Measurements from ENCODE around the gene MRGPRF. TPM values are rescaled to one million over a fixed set of nuclear protein-coding genes. Genes with fewer than 3 reads are reported as not detected.

Gene MRGPRF
- total RNA-seq, 1 experiment from 2014 or later, result not detected

DNA sequence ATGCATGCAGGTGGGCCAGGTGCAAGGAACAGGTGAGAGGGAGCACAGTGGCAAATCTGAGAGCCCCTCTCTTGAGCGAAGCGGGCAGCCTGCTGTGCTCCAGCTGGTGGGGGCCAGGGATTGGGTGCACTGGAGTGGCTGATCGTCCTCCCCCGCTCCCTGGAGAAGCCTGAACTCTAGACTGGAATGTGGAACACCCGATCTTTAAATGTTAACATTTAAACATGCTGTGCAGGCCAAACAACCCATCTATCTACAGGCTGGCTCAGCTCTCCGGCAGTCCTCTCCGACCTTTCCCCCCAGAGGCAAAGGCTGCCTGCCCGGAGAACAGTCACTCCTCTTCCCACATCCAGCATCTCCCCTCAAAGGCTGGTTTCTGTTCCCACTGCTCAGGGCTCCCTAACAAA is 5.1 kb downstream of the MRGPRF start:
- DNase-seq (no peak), ATAC-seq (no peak)
- ChIA-PET CTCF (interaction anchor here (0.6 kb wide), 1 partner anchor 41 kb away, joined by 3 read pairs; the partner anchor contains the start of gene TPCN2), POLR2A (ENCODE audit: unreplicated experiment) (no interaction called here)
- Histone ChIP-seq H3F3A (ENCODE audit: low read length, unreplicated experiment) (no peaks in the 10 kb centered on the region), H3K27ac (ENCODE audit: low read length) (peak overlapping the region; percentile 46), H3K4me1 (ENCODE audit: insufficient read depth, low read length) (peaks cover 29% of the 10 kb centered on the region), H2AFZ (ENCODE audit: low read length) (no peak overlapping the region), H3K36me3 (ENCODE audit: low read depth, low read length) (no peaks in the 10 kb centered on the region), H3K9ac (ENCODE audit: low read length) (no peak overlapping the region), H3K9me2 (replicated peaks; ENCODE audit: low read length) (no peaks in the 10 kb centered on the region), H3K79me2 (ENCODE audit: low read length) (no peaks in the 10 kb centered on the region), H3K4me3 (ENCODE audit: low read length) (no peak overlapping the region), H3K4me2 (ENCODE audit: low read length) (0 out of 2 replicates have a peak overlapping the region, but pooled peaks have one; percentile 38), H3K27me3 (ENCODE audit: low read length) (no peaks in the 10 kb centered on the region), H3K9me3 (ENCODE audit: low read length) (no peaks in the 10 kb centered on the region), H4K20me1 (ENCODE audit: low read length) (no peaks in the 10 kb centered on the region)
- intact Hi-C loops (cut with micrococcal nuclease), result loop anchor here (2.0 kb wide), 1 partner anchor 41 kb away; the partner anchor contains the start of gene TPCN2
- BruUV-seq (replicated peaks), result no TSS peak
- TF ChIP-seq CTCF (conservative IDR thresholded peaks at IDR 0.05; ENCODE audit: low read depth, low read length), result no peak
- no peak for TF ChIP-seq EZH2 (IDR thresholded peaks at IDR 0.05; ENCODE audit: low read length, unreplicated experiment)
- TF ChIP-seq EZH2phosphoT487 (IDR thresholded peaks at IDR 0.05; ENCODE audit: borderline replicate concordance, low read length), result no peak

DNA sequence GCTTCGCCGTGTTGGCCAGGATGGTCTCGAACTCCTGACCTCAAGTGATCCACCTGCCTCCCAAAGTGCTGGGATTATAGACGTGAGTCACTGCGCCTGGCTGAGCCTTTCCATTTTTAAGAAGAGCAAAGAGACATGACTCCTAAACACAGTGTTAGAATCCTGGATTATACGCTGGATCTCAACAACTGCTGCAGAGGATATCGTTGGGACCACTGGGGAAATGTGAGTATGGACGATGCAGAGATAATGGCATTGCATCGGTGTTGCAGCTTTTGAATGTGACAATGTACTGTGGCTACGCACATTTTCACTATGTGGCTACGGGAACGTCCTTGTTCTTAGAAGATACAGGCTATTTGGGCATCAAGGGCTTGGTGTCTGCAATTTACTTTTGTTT is 6.2 kb downstream of the MRGPRF start:
- ChIA-PET CTCF (no interaction called here), POLR2A (ENCODE audit: unreplicated experiment) (no interaction called here)
- TF ChIP-seq EZH2 (IDR thresholded peaks at IDR 0.05; ENCODE audit: low read length, unreplicated experiment) (no peak), CTCF (conservative IDR thresholded peaks at IDR 0.05; ENCODE audit: low read depth, low read length) (no peak), EZH2phosphoT487 (IDR thresholded peaks at IDR 0.05; ENCODE audit: borderline replicate concordance, low read length) (no peak)
- Histone ChIP-seq H3K4me3 (ENCODE audit: low read length) (no peak overlapping the region), H3K9me2 (replicated peaks; ENCODE audit: low read length) (no peaks in the 10 kb centered on the region), H3K36me3 (ENCODE audit: low read depth, low read length) (no peaks in the 10 kb centered on the region), H3K27me3 (ENCODE audit: low read length) (no peaks in the 10 kb centered on the region), H4K20me1 (ENCODE audit: low read length) (no peaks in the 10 kb centered on the region), H3K4me1 (ENCODE audit: insufficient read depth, low read length) (peaks cover 29% of the 10 kb centered on the region), H3F3A (ENCODE audit: low read length, unreplicated experiment) (no peaks in the 10 kb centered on the region), H3K9me3 (ENCODE audit: low read length) (no peaks in the 10 kb centered on the region), H3K27ac (ENCODE audit: low read length) (no peak overlapping the region), H3K4me2 (ENCODE audit: low read length) (no peak overlapping the region), H3K79me2 (ENCODE audit: low read length) (no peaks in the 10 kb centered on the region), H3K9ac (ENCODE audit: low read length) (no peak overlapping the region), H2AFZ (ENCODE audit: low read length) (no peak overlapping the region)
- ATAC-seq, result no peak
- BruUV-seq (replicated peaks), result no TSS peak
- intact Hi-C loops (cut with micrococcal nuclease), result no loop called here
- no peak for DNase-seq

DNA sequence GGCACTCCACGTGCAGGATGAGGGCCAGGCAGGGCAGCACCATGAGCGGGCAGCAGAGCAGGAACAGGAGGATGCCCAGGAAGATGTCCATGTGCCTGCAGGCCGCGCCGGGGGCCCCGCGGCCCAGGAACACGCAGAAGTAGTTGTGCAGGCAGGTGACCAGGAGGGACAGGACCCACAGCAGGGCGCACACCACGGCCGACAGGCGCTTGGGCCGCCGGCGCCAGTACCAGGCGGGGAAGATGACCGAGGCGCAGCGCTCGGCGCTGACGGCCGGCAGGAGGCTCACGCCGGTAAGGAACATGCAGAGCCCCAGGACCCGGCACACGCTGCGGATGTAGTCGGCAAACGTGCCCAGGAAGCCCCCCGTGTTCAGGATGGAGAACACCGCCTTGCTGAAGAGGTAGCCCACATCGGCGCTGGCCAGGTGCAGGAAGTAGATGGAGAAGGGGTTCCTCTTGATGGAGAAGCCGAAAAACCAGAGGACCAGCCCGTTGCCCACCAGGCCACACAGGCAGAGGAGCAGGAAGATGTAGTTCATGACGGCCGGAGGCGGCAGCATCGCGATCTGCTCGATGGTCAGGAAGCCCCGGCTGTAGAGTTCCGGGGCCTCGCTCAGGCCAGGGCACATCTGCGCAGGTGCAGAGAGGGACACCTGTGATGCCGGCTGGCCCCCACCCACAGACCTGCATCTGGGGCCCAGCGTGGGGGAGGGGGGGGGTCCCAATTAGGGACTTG is 7.2 kb downstream of the MRGPRF start:
- intact Hi-C loops (cut with micrococcal nuclease), result no loop called here
- Histone ChIP-seq H3K4me3 (ENCODE audit: low read length) (no peak overlapping the region), H3K4me2 (ENCODE audit: low read length) (no peak overlapping the region), H3F3A (ENCODE audit: low read length, unreplicated experiment) (no peaks in the 10 kb centered on the region), H3K4me1 (ENCODE audit: insufficient read depth, low read length) (peaks cover 29% of the 10 kb centered on the region), H3K9ac (ENCODE audit: low read length) (no peak overlapping the region), H4K20me1 (ENCODE audit: low read length) (no peaks in the 10 kb centered on the region), H3K79me2 (ENCODE audit: low read length) (no peaks in the 10 kb centered on the region), H3K36me3 (ENCODE audit: low read depth, low read length) (no peaks in the 10 kb centered on the region), H3K9me3 (ENCODE audit: low read length) (no peaks in the 10 kb centered on the region), H2AFZ (ENCODE audit: low read length) (no peak overlapping the region), H3K9me2 (replicated peaks; ENCODE audit: low read length) (no peaks in the 10 kb centered on the region), H3K27me3 (ENCODE audit: low read length) (no peaks in the 10 kb centered on the region), H3K27ac (ENCODE audit: low read length) (no peak overlapping the region)
- DNase-seq, result no peak
- CTCF ChIA-PET, result no interaction called here
- ATAC-seq, result no peak
- no TSS peak for BruUV-seq (replicated peaks)
- POLR2A ChIA-PET (ENCODE audit: unreplicated experiment), result no interaction called here
- no peak for TF ChIP-seq EZH2 (IDR thresholded peaks at IDR 0.05; ENCODE audit: low read length, unreplicated experiment)
- TF ChIP-seq CTCF (conservative IDR thresholded peaks at IDR 0.05; ENCODE audit: low read depth, low read length), result no peak
- no peak for TF ChIP-seq EZH2phosphoT487 (IDR thresholded peaks at IDR 0.05; ENCODE audit: borderline replicate concordance, low read length)
